Esophagus squamous epithelium (tissue), 5 donors: ENCODE results near the gene FOXRED1. TPM values are rescaled to one million over a fixed set of nuclear protein-coding genes. Genes with fewer than 3 reads are reported as not detected.

Experiments
- DNase-seq: peaks from one replicate; lab custom pipeline; 2025; lab: John Stamatoyannopoulos, UW
- H3K27ac ChIP-seq, 4 donors: fragments of 200-600 bp; sonication (generic); one replicate each; pipeline ENCODE4 v1.5.1; 2016 to 2019; ENCODE audit warnings: mild to moderate bottlenecking in 1 of 4
- H3K27me3 ChIP-seq, 4 donors: fragments of 200-600 bp; sonication (generic); 1 replicate in 3 of 4; 2 replicates in 1 of 4; pipeline versions ENCODE4 v1.5.1 to v1.6.0; 2017 to 2021; ENCODE audit warnings: antibody characterized with exemption in 1 of 4
- H3K36me3 ChIP-seq, 3 donors: fragments of 200-600 bp; sonication (generic); one replicate each; pipeline ENCODE4 v1.5.1; 2016 to 2019
- H3K4me1 ChIP-seq, 3 donors: fragments of 200-600 bp; sonication (generic); one replicate each; pipeline ENCODE4 v1.5.1; 2017 to 2019
- H3K4me3 ChIP-seq, 4 donors: fragments of 200-600 bp; sonication (generic); 1 replicate in 3 of 4; 2 replicates in 1 of 4; pipeline ENCODE4 v1.5.1; 2016 to 2019; ENCODE audit warnings: mild to moderate bottlenecking in 2 of 4, moderate library complexity in 1 of 4
- H3K9me3 ChIP-seq, 3 donors: fragments of 200-600 bp; sonication (generic); one replicate each; pipeline ENCODE4 v1.5.1; 2016 to 2019
- CTCF ChIP-seq, 6 experiments: fragments of 450-650 bp in 4 of 6; fragments of 200-600 bp in 2 of 6; sonication (generic) in 2 of 6; IDR thresholded peaks; one replicate each; pipeline ENCODE4 v1.5.1; 2016 to 2019; ENCODE audit warnings: antibody characterized with exemption in 6 of 6, mild to moderate bottlenecking in 4 of 6, moderate library complexity in 4 of 6
- POLR2A ChIP-seq, 4 donors: fragments of 450-650 bp; IDR thresholded peaks; one replicate each; pipeline ENCODE4 v1.6.1; 2017; ENCODE audit warnings: antibody characterized with exemption in 4 of 4, mild to moderate bottlenecking in 4 of 4, moderate library complexity in 3 of 4
- WGBS, 2 donors: methylation state at CpG; one replicate each; pipeline ENCODE4 v1.1.5; 2018; 5-methylcytosine and 5-hydroxymethylcytosine counted together
- intact Hi-C: fragments of 100-400 bp; cut with DNase I; formaldehyde crosslinking; loops from one replicate; pipeline ENCODE4 v1.15.0; 2022
- total RNA-seq, 4 donors: library from RNA; depleted of rRNA; stranded (reverse); fragments of >200 nt; gene quantifications; one replicate each; pipeline ENCODE4 v1.1.0, GENCODE V29; 2016
- donor health status: DM: yes; HTN: yes; CAD: no.

The FOXRED1 gene
- total RNA-seq, 4 donors from 2014 or later: 7.5 to 31.4 (median 17.4) TPM

DNA sequence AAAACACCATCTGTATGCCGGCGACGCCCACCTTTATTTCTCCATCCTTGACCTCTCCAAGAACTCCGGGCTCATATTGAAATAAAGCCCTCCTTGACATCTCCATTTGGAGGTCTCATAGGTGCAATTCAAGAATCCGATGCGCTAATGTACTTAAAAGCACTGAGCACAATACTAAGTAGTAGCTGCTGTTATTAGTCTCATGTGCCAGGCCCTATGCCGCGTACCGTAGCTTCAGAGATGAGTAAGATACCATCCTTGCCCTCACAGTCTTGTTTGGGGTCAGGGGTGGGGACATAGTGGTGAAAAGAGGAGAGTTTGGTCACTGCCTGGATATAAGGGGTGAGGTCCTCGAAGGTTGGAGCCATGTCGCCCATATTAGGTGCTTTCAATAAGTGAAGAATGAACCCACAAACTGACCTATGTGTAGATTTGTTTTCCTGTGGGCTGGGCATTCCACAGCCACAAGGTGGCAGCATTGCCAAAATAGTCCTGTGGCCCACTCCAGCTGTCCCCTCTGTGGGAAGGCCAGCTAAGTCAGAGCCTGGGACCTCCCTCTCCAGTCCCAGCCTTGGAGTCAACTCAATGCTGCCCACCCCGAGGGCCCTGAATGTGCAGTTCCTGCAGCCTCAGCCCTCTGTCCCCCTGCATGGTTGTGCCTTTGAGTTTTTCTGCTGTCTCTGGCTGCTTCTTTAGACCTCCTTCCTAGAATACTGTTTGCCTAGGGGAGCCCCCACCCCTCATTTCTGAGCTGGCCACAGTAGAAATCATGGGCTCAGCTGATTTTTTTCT is 41.4 kb downstream of the FOXRED1 start:
- WGBS, 2 donors: 65 to 66% methylated on average over 12 of the region's 12 CpGs
- intact Hi-C loops: loop anchor here (5.0 kb wide), 1 partner anchor 172 kb away; no protein-coding TSS in a partner anchor
- Histone ChIP-seq H3K4me1 (peaks cover 0 to 34% (median 3%) of the 10 kb centered on the region in 3 donors), H3K9me3 (no peaks in the 10 kb centered on the region), H3K4me3 (no peak overlapping the region), H3K27ac (no peak overlapping the region), H3K36me3 (peaks cover 0 to 74% (median 0%) of the 10 kb centered on the region in 3 donors), H3K27me3 (no peaks in the 10 kb centered on the region)
- peak; percentile 74 to 86 (median 81) for TF ChIP-seq CTCF (IDR thresholded peaks at IDR 0.05)
- no peak for TF ChIP-seq POLR2A (IDR thresholded peaks at IDR 0.05)
- DNase-seq: no peak

DNA sequence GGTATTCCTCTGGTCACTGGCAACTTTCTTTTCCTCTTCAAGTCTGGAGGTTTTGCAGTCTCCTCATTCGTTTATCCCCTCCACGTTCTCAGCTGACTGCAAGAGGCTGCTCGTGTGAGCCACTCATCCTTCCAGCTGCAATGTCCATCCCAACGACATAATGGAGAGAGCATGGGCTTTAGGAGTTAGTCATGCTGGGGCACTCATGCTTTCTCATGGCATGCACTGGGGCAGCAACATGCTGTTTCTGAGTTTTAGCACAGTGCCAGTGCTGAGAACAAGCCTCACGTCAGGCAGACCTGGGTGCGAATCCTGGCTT is 42.0 kb downstream of the FOXRED1 start:
- no peak overlapping the region for H3K27ac ChIP-seq
- intact Hi-C loops: loop anchor here (5.0 kb wide), 1 partner anchor 171 kb away; no protein-coding TSS in a partner anchor

DNA sequence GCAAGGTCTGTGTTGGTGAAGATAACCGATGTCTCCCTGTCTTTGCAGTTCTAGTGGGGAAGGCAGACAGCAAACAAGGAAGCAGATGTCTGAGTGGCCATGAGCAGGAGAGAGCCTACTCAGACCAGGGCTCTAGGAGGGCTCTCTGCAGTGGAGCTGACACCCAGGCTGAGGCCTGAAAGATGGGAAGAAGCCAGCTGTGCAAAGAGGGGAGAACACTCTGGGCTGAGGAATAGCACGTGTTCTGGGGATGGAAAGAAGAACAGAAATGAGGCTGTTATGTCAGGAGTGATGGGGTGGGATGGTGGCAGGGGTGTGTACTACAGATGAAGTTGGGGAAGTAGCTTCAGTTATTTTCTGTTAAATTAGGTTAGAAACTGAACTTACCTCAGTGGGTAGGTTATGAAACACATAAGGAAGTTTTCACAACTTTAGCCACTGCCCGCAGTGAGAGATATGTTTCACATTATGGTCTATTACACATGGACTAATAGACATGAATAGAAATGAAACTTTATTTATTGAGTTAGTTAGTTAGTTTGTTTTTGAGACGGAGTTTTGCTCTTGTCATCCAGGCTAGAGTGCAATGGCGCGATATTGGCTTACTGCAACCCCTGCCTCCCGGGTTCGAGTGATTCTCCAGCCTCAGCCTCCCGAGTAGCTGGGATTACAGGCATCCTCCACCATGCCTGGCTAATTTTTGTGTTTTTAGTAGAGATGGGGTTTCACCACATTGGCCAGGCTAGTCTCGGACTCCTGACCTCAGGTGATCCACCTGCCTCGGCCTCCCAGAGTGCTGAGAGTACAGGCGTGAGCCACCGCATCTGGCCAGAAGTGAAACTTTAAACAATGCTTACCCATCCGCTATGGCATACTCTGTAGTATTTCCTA is 42.7 kb downstream of the FOXRED1 start:
- intact Hi-C loops: loop anchor here (5.0 kb wide), 1 partner anchor 171 kb away; no protein-coding TSS in a partner anchor
- peaks cover 0 to 34% (median 3%) of the 10 kb centered on the region in 3 donors for H3K4me1 ChIP-seq
- H3K36me3 ChIP-seq: peaks cover 0 to 71% (median 0%) of the 10 kb centered on the region in 3 donors
- H3K9me3 ChIP-seq: no peaks in the 10 kb centered on the region
- no peak for DNase-seq
- TF ChIP-seq POLR2A (IDR thresholded peaks at IDR 0.05): no peak
- TF ChIP-seq CTCF (IDR thresholded peaks at IDR 0.05): no peak
- H3K27me3 ChIP-seq: no peaks in the 10 kb centered on the region
- 82 to 92% methylated on average over 14 of the region's 14 CpGs for WGBS, 2 donors
- H3K4me3 ChIP-seq: no peak overlapping the region
- H3K27ac ChIP-seq: peak overlapping the region in 1 of 4 donors; percentile 13

More for the DNA sequence above, 42.0 kb downstream of the FOXRED1 start:
- no peaks in the 10 kb centered on the region for H3K27me3 ChIP-seq
- H3K36me3 ChIP-seq: peaks cover 0 to 75% (median 0%) of the 10 kb centered on the region in 3 donors
- no peaks in the 10 kb centered on the region for H3K9me3 ChIP-seq
- DNase-seq: no peak
- H3K4me1 ChIP-seq: peaks cover 0 to 34% (median 3%) of the 10 kb centered on the region in 3 donors
- no peak overlapping the region for H3K4me3 ChIP-seq
- TF ChIP-seq POLR2A (IDR thresholded peaks at IDR 0.05) (no peak), CTCF (IDR thresholded peaks at IDR 0.05) (no peak)
- WGBS, 2 donors: 60 to 74% methylated on average over 5 of the region's 6 CpGs

DNA sequence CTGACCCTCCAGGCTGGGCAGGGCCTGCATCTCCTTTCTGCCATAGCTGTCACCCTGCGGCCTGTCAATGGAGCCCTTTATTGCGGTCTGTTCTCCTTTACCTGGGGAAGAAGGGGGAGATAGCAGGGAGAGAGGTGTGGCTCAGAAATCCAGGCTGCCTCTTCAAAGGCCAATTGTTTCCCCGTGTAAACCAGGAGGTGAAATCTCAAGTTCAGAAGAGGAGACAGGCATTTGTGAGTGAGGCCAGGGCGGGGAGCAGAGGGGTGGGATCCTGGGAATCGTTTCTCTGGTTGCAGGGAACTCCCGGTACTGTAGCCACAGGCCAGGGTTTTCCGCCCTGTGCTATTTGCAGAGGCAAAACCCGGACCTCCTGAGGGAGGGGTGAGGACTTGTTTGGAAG is 44.0 kb downstream of the FOXRED1 start:
- Histone ChIP-seq H3K36me3 (peaks cover 0 to 60% (median 0%) of the 10 kb centered on the region in 3 donors), H3K27ac (peak overlapping the region in 1 of 4 donors; percentile 13), H3K4me3 (no peak overlapping the region), H3K9me3 (no peaks in the 10 kb centered on the region), H3K4me1 (peaks cover 5 to 38% (median 9%) of the 10 kb centered on the region in 3 donors), H3K27me3 (no peaks in the 10 kb centered on the region)
- DNase-seq: no peak
- intact Hi-C loops: loop anchor here (5.0 kb wide), 1 partner anchor 169 kb away; no protein-coding TSS in a partner anchor
- no peak for TF ChIP-seq CTCF (IDR thresholded peaks at IDR 0.05)
- no peak for TF ChIP-seq POLR2A (IDR thresholded peaks at IDR 0.05)
- WGBS, 2 donors: 73% methylated on average over 4 to 5 of the region's 8 CpGs
